ENCODE data around the gene SLC25A46.
"Not testable (repeated sequence)": the region's sequence is repeated elsewhere in the genome, so short reads cannot be mapped to it uniquely, and the experiment has no call there.

SLC25A46 gene

GRCh38 chr5:110738812-110739651 lies at the start of gene SLC25A46:
Gene SLC25A46, plus strand, starts transcription at chr5:110739007. Its CDS starts 113 bp downstream, at chr5:110739120.
- DNase-seq (ENCODE audit: low spot score): peak; percentile 93

GRCh38 chr5:110690587-110690986 lies 48.2 kb upstream of the SLC25A46 start:
- DNase-seq (ENCODE audit: low spot score): not testable (repeated sequence)

GRCh38 chr5:110692669-110693068 lies 46.1 kb upstream of the SLC25A46 start:
- DNase-seq (ENCODE audit: low spot score): not testable (repeated sequence)

GRCh38 chr5:110702300-110702699 lies 36.5 kb upstream of the SLC25A46 start:
- DNase-seq (ENCODE audit: low spot score): no peak

- DNase-seq (ENCODE audit: low spot score): no peak
Observed at GRCh38 chr5:110702704-110703103, 36.1 kb upstream of the SLC25A46 start.

- DNase-seq (ENCODE audit: low spot score): no peak
Observed at GRCh38 chr5:110703481-110703880, 35.3 kb upstream of the SLC25A46 start.

GRCh38 chr5:110705349-110705748 lies 33.5 kb upstream of the SLC25A46 start:
- DNase-seq (ENCODE audit: low spot score): no peak

- DNase-seq (ENCODE audit: low spot score): no peak
Observed at GRCh38 chr5:110707260-110707844, 31.5 kb upstream of the SLC25A46 start.

- DNase-seq (ENCODE audit: low spot score): peak; percentile 72
Observed at GRCh38 chr5:110716247-110717245, 22.3 kb upstream of the SLC25A46 start.

- DNase-seq (ENCODE audit: low spot score): no peak
Observed at GRCh38 chr5:110718311-110718710, 20.5 kb upstream of the SLC25A46 start.

GRCh38 chr5:110726249-110727024 lies 12.4 kb upstream of the SLC25A46 start, which contains the start of gene TMEM232:
Gene TMEM232, minus strand, starts transcription at chr5:110726671. Its CDS starts 59,319 bp downstream, at chr5:110667352.
- peak; percentile 92 for DNase-seq (ENCODE audit: low spot score)

- DNase-seq (ENCODE audit: low spot score): no peak
Observed at GRCh38 chr5:110727025-110727314, 11.8 kb upstream of the SLC25A46 start.

- DNase-seq (ENCODE audit: low spot score): not testable (repeated sequence)
Observed at GRCh38 chr5:110731499-110731898, 7.3 kb upstream of the SLC25A46 start.

GRCh38 chr5:110734101-110734500 lies 4.7 kb upstream of the SLC25A46 start:
- DNase-seq (ENCODE audit: low spot score): no peak

- DNase-seq (ENCODE audit: low spot score): no peak
Observed at GRCh38 chr5:110735556-110735955, 3.3 kb upstream of the SLC25A46 start.

- no peak for DNase-seq (ENCODE audit: low spot score)
Observed at GRCh38 chr5:110736753-110737152, 2.1 kb upstream of the SLC25A46 start.

GRCh38 chr5:110738503-110738811 lies 350 bp upstream of the SLC25A46 start:
- DNase-seq (ENCODE audit: low spot score): no peak

GRCh38 chr5:110751902-110752762 lies 13.3 kb downstream of the SLC25A46 start:
- no peak for DNase-seq (ENCODE audit: low spot score)

- DNase-seq (ENCODE audit: low spot score): no peak
Observed at GRCh38 chr5:110752953-110753352, 14.1 kb downstream of the SLC25A46 start.

GRCh38 chr5:110753600-110753999 lies 14.8 kb downstream of the SLC25A46 start:
- DNase-seq (ENCODE audit: low spot score): no peak

GRCh38 chr5:110754181-110754580 lies 15.4 kb downstream of the SLC25A46 start:
- no peak for DNase-seq (ENCODE audit: low spot score)
